ENCODE data around the gene SLC6A11. TPM values are rescaled to one million over a fixed set of nuclear protein-coding genes. Genes with fewer than 3 reads are reported as not detected.

The SLC6A11 gene
- total and polyA plus RNA-seq, 2 donors: 0.05 to 0.18 TPM

GRCh38 chr3:10935846-10936631 is 120.0 kb downstream of the SLC6A11 start:
- no peaks in the 10 kb centered on the region for H3K4me1 ChIP-seq (ENCODE audit: control insufficient read depth in 2 of 2, insufficient read depth in 2 of 2, low read length in 2 of 2)
- 83% methylated on average over 9 of the region's 9 CpGs for WGBS

DNA sequence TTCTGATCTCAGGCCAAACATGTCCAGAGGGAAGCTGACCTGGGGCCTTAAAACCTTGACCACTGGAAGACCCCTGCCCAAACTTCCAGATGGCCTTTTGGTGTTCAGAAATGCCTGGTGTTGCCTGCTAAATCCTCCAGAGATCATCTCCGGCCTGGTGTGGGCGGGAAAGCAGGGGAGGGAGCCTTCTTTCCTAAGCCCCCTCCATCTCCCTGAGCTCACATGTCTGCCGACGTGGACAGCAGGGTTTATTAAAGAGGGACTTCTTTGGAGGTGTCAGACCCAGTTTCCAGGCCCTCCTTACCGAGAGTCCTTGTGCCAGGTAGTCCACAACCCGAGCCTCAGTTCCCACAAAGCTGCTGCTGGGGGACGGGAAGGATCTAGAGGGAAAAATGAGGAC is 120.7 kb downstream of the SLC6A11 start:
- Histone ChIP-seq H3K9me3 (ENCODE audit: control insufficient read depth in 2 of 2, insufficient read depth in 1 of 2, low read length in 1 of 2) (no peaks in the 10 kb centered on the region), H3K4me3 (ENCODE audit: low read length in 2 of 2) (no peak overlapping the region), H3K4me1 (ENCODE audit: control insufficient read depth in 2 of 2, insufficient read depth in 2 of 2, low read length in 2 of 2) (no peaks in the 10 kb centered on the region), H3K36me3 (ENCODE audit: control insufficient read depth in 2 of 2, insufficient read depth in 2 of 2, low read length in 1 of 2) (no peaks in the 10 kb centered on the region), H3K27me3 (ENCODE audit: control insufficient read depth in 2 of 2, insufficient read depth in 1 of 2, low read length in 1 of 2) (no peaks in the 10 kb centered on the region), H3K27ac (ENCODE audit: low read depth in 1 of 2, low read length in 1 of 2) (no peak overlapping the region)
- WGBS: 83% methylated on average over 7 of the region's 7 CpGs
- no peak for DNase-seq (ENCODE audit: low read depth in 6 of 9, low spot score in 9 of 9)

More at GRCh38 chr3:10935846-10936631, 120.0 kb downstream of the SLC6A11 start:
- H3K36me3 ChIP-seq (ENCODE audit: control insufficient read depth in 2 of 2, insufficient read depth in 2 of 2, low read length in 1 of 2): no peaks in the 10 kb centered on the region
- DNase-seq (ENCODE audit: low read depth in 6 of 9, low spot score in 9 of 9): no peak
- H3K27me3 ChIP-seq (ENCODE audit: control insufficient read depth in 2 of 2, insufficient read depth in 1 of 2, low read length in 1 of 2): no peaks in the 10 kb centered on the region
- no peak overlapping the region for H3K27ac ChIP-seq (ENCODE audit: low read depth in 1 of 2, low read length in 1 of 2)
- no peaks in the 10 kb centered on the region for H3K9me3 ChIP-seq (ENCODE audit: control insufficient read depth in 2 of 2, insufficient read depth in 1 of 2, low read length in 1 of 2)
- no peak overlapping the region for H3K4me3 ChIP-seq (ENCODE audit: low read length in 2 of 2)

- H3K4me1 ChIP-seq (ENCODE audit: control insufficient read depth in 2 of 2, insufficient read depth in 2 of 2, low read length in 2 of 2): no peaks in the 10 kb centered on the region
- 92% methylated on average over 12 of the region's 12 CpGs for WGBS
These were observed 121.3 kb downstream of the SLC6A11 start for GRCh38 chr3:10937141-10937825.

GRCh38 chr3:10939556-10939955 is 123.5 kb downstream of the SLC6A11 start:
- Histone ChIP-seq H3K9me3 (ENCODE audit: control insufficient read depth in 2 of 2, insufficient read depth in 1 of 2, low read length in 1 of 2) (no peaks in the 10 kb centered on the region), H3K36me3 (ENCODE audit: control insufficient read depth in 2 of 2, insufficient read depth in 2 of 2, low read length in 1 of 2) (no peaks in the 10 kb centered on the region), H3K4me3 (ENCODE audit: low read length in 2 of 2) (no peak overlapping the region), H3K4me1 (ENCODE audit: control insufficient read depth in 2 of 2, insufficient read depth in 2 of 2, low read length in 2 of 2) (no peaks in the 10 kb centered on the region), H3K27ac (ENCODE audit: low read depth in 1 of 2, low read length in 1 of 2) (no peak overlapping the region), H3K27me3 (ENCODE audit: control insufficient read depth in 2 of 2, insufficient read depth in 1 of 2, low read length in 1 of 2) (no peaks in the 10 kb centered on the region)
- no peak for DNase-seq (ENCODE audit: low read depth in 6 of 9, low spot score in 9 of 9)
- WGBS: 87% methylated on average over 4 of the region's 4 CpGs

More at GRCh38 chr3:10937141-10937825, 121.3 kb downstream of the SLC6A11 start:
- Histone ChIP-seq H3K27ac (ENCODE audit: low read depth in 1 of 2, low read length in 1 of 2) (no peak overlapping the region), H3K36me3 (ENCODE audit: control insufficient read depth in 2 of 2, insufficient read depth in 2 of 2, low read length in 1 of 2) (no peaks in the 10 kb centered on the region), H3K4me3 (ENCODE audit: low read length in 2 of 2) (no peak overlapping the region), H3K9me3 (ENCODE audit: control insufficient read depth in 2 of 2, insufficient read depth in 1 of 2, low read length in 1 of 2) (no peaks in the 10 kb centered on the region), H3K27me3 (ENCODE audit: control insufficient read depth in 2 of 2, insufficient read depth in 1 of 2, low read length in 1 of 2) (no peaks in the 10 kb centered on the region)
- no peak for DNase-seq (ENCODE audit: low read depth in 6 of 9, low spot score in 9 of 9)

GRCh38 chr3:10940106-10940505 is 124.1 kb downstream of the SLC6A11 start:
- 89% methylated on average over 12 of the region's 12 CpGs for WGBS

GRCh38 chr3:10941972-10942371 is 125.9 kb downstream of the SLC6A11 start:
- no peak overlapping the region for H3K27ac ChIP-seq (ENCODE audit: low read depth in 1 of 2, low read length in 1 of 2)
- no peak for DNase-seq (ENCODE audit: low read depth in 6 of 9, low spot score in 9 of 9)
- H3K4me1 ChIP-seq (ENCODE audit: control insufficient read depth in 2 of 2, insufficient read depth in 2 of 2, low read length in 2 of 2): no peaks in the 10 kb centered on the region
- H3K36me3 ChIP-seq (ENCODE audit: control insufficient read depth in 2 of 2, insufficient read depth in 2 of 2, low read length in 1 of 2): no peaks in the 10 kb centered on the region
- H3K4me3 ChIP-seq (ENCODE audit: low read length in 2 of 2): no peak overlapping the region
- H3K27me3 ChIP-seq (ENCODE audit: control insufficient read depth in 2 of 2, insufficient read depth in 1 of 2, low read length in 1 of 2): no peaks in the 10 kb centered on the region
- H3K9me3 ChIP-seq (ENCODE audit: control insufficient read depth in 2 of 2, insufficient read depth in 1 of 2, low read length in 1 of 2): no peaks in the 10 kb centered on the region
- 91% methylated on average over 1 of the region's 1 CpG for WGBS

More at GRCh38 chr3:10940106-10940505, 124.1 kb downstream of the SLC6A11 start:
- Histone ChIP-seq H3K27ac (ENCODE audit: low read depth in 1 of 2, low read length in 1 of 2) (no peak overlapping the region), H3K9me3 (ENCODE audit: control insufficient read depth in 2 of 2, insufficient read depth in 1 of 2, low read length in 1 of 2) (no peaks in the 10 kb centered on the region), H3K27me3 (ENCODE audit: control insufficient read depth in 2 of 2, insufficient read depth in 1 of 2, low read length in 1 of 2) (no peaks in the 10 kb centered on the region), H3K36me3 (ENCODE audit: control insufficient read depth in 2 of 2, insufficient read depth in 2 of 2, low read length in 1 of 2) (no peaks in the 10 kb centered on the region), H3K4me1 (ENCODE audit: control insufficient read depth in 2 of 2, insufficient read depth in 2 of 2, low read length in 2 of 2) (no peaks in the 10 kb centered on the region), H3K4me3 (ENCODE audit: low read length in 2 of 2) (no peak overlapping the region)
- no peak for DNase-seq (ENCODE audit: low read depth in 6 of 9, low spot score in 9 of 9)

DNA sequence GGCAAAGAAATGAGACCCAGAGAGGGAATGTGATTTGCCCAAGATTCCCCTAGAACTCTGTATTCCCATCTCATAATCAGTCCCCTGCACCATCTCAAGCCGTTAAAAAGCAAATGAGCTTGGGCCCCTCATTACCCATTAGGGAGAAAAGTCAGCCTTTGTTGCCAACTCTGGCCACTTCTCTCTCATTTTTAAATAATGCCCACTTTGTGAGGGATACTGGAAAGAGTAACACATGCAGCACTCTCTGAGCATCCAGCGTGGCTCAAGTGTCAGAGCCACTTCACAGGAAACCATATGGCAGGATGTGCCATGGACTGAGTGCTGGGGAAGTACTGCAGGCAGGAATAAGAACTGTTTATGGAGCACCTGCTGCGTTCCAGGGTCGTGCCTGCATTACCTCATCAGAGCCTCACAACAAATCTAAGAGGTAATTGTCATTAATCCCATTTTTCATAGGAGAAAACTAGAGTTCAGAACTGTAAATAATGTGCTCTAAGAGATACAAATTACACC is 126.7 kb downstream of the SLC6A11 start:
- no peak overlapping the region for H3K4me3 ChIP-seq (ENCODE audit: low read length in 2 of 2)
- H3K4me1 ChIP-seq (ENCODE audit: control insufficient read depth in 2 of 2, insufficient read depth in 2 of 2, low read length in 2 of 2): no peaks in the 10 kb centered on the region
- WGBS: 79% methylated on average over 4 of the region's 4 CpGs
- no peaks in the 10 kb centered on the region for H3K9me3 ChIP-seq (ENCODE audit: control insufficient read depth in 2 of 2, insufficient read depth in 1 of 2, low read length in 1 of 2)
- no peak overlapping the region for H3K27ac ChIP-seq (ENCODE audit: low read depth in 1 of 2, low read length in 1 of 2)
- no peaks in the 10 kb centered on the region for H3K27me3 ChIP-seq (ENCODE audit: control insufficient read depth in 2 of 2, insufficient read depth in 1 of 2, low read length in 1 of 2)
- no peak for DNase-seq (ENCODE audit: low read depth in 6 of 9, low spot score in 9 of 9)
- H3K36me3 ChIP-seq (ENCODE audit: control insufficient read depth in 2 of 2, insufficient read depth in 2 of 2, low read length in 1 of 2): no peaks in the 10 kb centered on the region

DNA sequence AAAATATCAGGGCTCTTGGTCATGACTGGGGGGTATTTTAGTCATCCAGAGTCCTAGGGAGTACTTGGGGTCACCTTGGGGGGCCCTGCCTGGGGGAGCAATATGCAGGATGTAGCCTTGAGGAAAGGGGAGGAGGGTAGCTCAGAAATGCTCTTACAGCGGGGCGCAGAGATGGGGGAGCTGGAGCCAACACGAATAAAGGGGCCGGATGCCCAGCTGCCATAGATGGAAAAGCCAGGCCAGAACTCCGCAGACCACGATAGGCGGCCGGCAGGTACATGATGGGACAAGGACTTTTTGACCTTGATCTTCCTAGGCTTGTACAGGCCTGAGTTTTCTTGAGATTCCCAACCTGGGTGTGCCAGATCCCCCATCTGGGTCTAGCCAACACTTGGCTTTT is 128.8 kb downstream of the SLC6A11 start:
- H3K27ac ChIP-seq (ENCODE audit: low read depth in 1 of 2, low read length in 1 of 2): no peak overlapping the region
- no peak overlapping the region for H3K4me3 ChIP-seq (ENCODE audit: low read length in 2 of 2)
- no peaks in the 10 kb centered on the region for H3K36me3 ChIP-seq (ENCODE audit: control insufficient read depth in 2 of 2, insufficient read depth in 2 of 2, low read length in 1 of 2)
- H3K9me3 ChIP-seq (ENCODE audit: control insufficient read depth in 2 of 2, insufficient read depth in 1 of 2, low read length in 1 of 2): no peaks in the 10 kb centered on the region
- H3K4me1 ChIP-seq (ENCODE audit: control insufficient read depth in 2 of 2, insufficient read depth in 2 of 2, low read length in 2 of 2): no peaks in the 10 kb centered on the region
- 94% methylated on average over 8 of the region's 8 CpGs for WGBS
- DNase-seq (ENCODE audit: low read depth in 6 of 9, low spot score in 9 of 9): no peak
- no peaks in the 10 kb centered on the region for H3K27me3 ChIP-seq (ENCODE audit: control insufficient read depth in 2 of 2, insufficient read depth in 1 of 2, low read length in 1 of 2)

- H3K9me3 ChIP-seq (ENCODE audit: control insufficient read depth in 2 of 2, insufficient read depth in 1 of 2, low read length in 1 of 2): no peaks in the 10 kb centered on the region
- WGBS: 47% methylated on average over 8 of the region's 8 CpGs
- DNase-seq (ENCODE audit: low read depth in 6 of 9, low spot score in 9 of 9): peak in 8 of 9 donors; percentile 16 to 63 (median 51)
- H3K27me3 ChIP-seq (ENCODE audit: control insufficient read depth in 2 of 2, insufficient read depth in 1 of 2, low read length in 1 of 2): no peaks in the 10 kb centered on the region
- H3K4me1 ChIP-seq (ENCODE audit: control insufficient read depth in 2 of 2, insufficient read depth in 2 of 2, low read length in 2 of 2): no peaks in the 10 kb centered on the region
- no peak overlapping the region for H3K27ac ChIP-seq (ENCODE audit: low read depth in 1 of 2, low read length in 1 of 2)
- no peak overlapping the region for H3K4me3 ChIP-seq (ENCODE audit: low read length in 2 of 2)
- no peaks in the 10 kb centered on the region for H3K36me3 ChIP-seq (ENCODE audit: control insufficient read depth in 2 of 2, insufficient read depth in 2 of 2, low read length in 1 of 2)
These were observed 129.8 kb downstream of the SLC6A11 start for GRCh38 chr3:10945683-10946287.
